Measurements from ENCODE around the gene SMARCAL1. TPM values are rescaled to one million over a fixed set of nuclear protein-coding genes. Genes with fewer than 3 reads are reported as not detected.

The SMARCAL1 gene
- total RNA-seq, 1 experiment from 2014 or later = 26.4 TPM

DNA sequence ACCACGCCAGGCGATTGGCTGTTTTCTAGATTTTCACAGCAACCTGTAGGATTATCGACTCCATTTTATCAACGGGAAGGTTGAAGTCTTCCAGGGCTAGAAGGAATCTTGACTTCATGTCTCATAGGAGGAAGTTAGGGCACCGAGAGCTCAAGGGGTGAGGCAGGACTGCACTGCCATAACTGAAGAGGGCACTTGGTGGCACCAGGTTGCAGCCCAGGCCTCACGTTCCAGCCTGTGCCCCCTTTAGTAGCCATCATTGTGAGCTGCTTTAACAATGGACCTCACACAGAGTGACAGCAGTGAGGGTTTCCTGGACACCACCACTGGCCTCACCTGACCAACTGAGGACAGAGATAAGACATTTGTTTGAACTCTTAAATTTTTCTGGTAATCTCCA is 63.5 kb downstream of the SMARCAL1 start:
- CTCF ChIA-PET = no interaction called here
- Histone ChIP-seq H3K36me3 (ENCODE audit: control insufficient read depth, insufficient read depth, low read length) (peaks cover 6% of the 10 kb centered on the region), H3K4me1 (ENCODE audit: control insufficient read depth, insufficient read depth, low read length) (no peaks in the 10 kb centered on the region), H3K27me3 (ENCODE audit: control insufficient read depth, insufficient read depth, low read length) (no peaks in the 10 kb centered on the region), H3K4me3 (ENCODE audit: low read depth in 2 of 2, low read length in 2 of 2) (no peak overlapping the region), H3K9me3 (ENCODE audit: control insufficient read depth, insufficient read depth, low read depth, low read length) (no peaks in the 10 kb centered on the region), H3K27ac (ENCODE audit: low read length) (no peak overlapping the region)
- no peak for TF ChIP-seq TCF7L2 (IDR thresholded peaks at IDR 0.05; ENCODE audit: low read depth, low read length)
- TF ChIP-seq, protein P1, sequence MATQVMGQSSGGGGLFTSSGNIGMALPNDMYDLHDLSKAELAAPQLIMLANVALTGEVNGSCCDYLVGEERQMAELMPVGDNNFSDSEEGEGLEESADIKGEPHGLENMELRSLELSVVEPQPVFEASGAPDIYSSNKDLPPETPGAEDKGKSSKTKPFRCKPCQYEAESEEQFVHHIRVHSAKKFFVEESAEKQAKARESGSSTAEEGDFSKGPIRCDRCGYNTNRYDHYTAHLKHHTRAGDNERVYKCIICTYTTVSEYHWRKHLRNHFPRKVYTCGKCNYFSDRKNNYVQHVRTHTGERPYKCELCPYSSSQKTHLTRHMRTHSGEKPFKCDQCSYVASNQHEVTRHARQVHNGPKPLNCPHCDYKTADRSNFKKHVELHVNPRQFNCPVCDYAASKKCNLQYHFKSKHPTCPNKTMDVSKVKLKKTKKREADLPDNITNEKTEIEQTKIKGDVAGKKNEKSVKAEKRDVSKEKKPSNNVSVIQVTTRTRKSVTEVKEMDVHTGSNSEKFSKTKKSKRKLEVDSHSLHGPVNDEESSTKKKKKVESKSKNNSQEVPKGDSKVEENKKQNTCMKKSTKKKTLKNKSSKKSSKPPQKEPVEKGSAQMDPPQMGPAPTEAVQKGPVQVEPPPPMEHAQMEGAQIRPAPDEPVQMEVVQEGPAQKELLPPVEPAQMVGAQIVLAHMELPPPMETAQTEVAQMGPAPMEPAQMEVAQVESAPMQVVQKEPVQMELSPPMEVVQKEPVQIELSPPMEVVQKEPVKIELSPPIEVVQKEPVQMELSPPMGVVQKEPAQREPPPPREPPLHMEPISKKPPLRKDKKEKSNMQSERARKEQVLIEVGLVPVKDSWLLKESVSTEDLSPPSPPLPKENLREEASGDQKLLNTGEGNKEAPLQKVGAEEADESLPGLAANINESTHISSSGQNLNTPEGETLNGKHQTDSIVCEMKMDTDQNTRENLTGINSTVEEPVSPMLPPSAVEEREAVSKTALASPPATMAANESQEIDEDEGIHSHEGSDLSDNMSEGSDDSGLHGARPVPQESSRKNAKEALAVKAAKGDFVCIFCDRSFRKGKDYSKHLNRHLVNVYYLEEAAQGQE (IDR thresholded peaks at IDR 0.05; ENCODE audit: insufficient read depth in 1 of 2, low read depth in 2 of 2, low read length in 1 of 2) = no peak
- TF ChIP-seq, protein P2, sequence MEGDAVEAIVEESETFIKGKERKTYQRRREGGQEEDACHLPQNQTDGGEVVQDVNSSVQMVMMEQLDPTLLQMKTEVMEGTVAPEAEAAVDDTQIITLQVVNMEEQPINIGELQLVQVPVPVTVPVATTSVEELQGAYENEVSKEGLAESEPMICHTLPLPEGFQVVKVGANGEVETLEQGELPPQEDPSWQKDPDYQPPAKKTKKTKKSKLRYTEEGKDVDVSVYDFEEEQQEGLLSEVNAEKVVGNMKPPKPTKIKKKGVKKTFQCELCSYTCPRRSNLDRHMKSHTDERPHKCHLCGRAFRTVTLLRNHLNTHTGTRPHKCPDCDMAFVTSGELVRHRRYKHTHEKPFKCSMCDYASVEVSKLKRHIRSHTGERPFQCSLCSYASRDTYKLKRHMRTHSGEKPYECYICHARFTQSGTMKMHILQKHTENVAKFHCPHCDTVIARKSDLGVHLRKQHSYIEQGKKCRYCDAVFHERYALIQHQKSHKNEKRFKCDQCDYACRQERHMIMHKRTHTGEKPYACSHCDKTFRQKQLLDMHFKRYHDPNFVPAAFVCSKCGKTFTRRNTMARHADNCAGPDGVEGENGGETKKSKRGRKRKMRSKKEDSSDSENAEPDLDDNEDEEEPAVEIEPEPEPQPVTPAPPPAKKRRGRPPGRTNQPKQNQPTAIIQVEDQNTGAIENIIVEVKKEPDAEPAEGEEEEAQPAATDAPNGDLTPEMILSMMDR (IDR thresholded peaks at IDR 0.05) = no peak
- no peak for TF ChIP-seq POLR2AphosphoS5 (IDR thresholded peaks at IDR 0.05; ENCODE audit: low read depth, low read length)
- no peak for TF ChIP-seq SIN3A (IDR thresholded peaks at IDR 0.05; ENCODE audit: borderline replicate concordance, insufficient read depth, low read depth, low read length)
- ATAC-seq (no peak), DNase-seq (ENCODE audit: low read depth, low spot score) (no peak)
- BruUV-seq (replicated peaks) = no TSS peak
- intact Hi-C loops (cut with micrococcal nuclease; ENCODE audit: unreplicated experiment) = no loop called here
- POLR2A ChIA-PET = no interaction called here
- in situ Hi-C loops (cut with HindIII; ENCODE audit: low pct_unique_long_range_greater_than_20kb, low sequenced_read_pairs) = no loop called here

- Histone ChIP-seq H3K36me3 (ENCODE audit: control insufficient read depth, insufficient read depth, low read length) (peaks cover 6% of the 10 kb centered on the region), H3K9me3 (ENCODE audit: control insufficient read depth, insufficient read depth, low read depth, low read length) (no peaks in the 10 kb centered on the region), H3K4me1 (ENCODE audit: control insufficient read depth, insufficient read depth, low read length) (no peaks in the 10 kb centered on the region), H3K27ac (ENCODE audit: low read length) (no peak overlapping the region), H3K27me3 (ENCODE audit: control insufficient read depth, insufficient read depth, low read length) (no peaks in the 10 kb centered on the region), H3K4me3 (ENCODE audit: low read depth in 2 of 2, low read length in 2 of 2) (no peak overlapping the region)
- ATAC-seq (no peak), DNase-seq (ENCODE audit: low read depth, low spot score) (no peak)
- TF ChIP-seq, protein P1 (IDR thresholded peaks at IDR 0.05; ENCODE audit: insufficient read depth in 1 of 2, low read depth in 2 of 2, low read length in 1 of 2) = no peak
- intact Hi-C loops (cut with micrococcal nuclease; ENCODE audit: unreplicated experiment) = no loop called here
- ChIA-PET CTCF (no interaction called here), POLR2A (no interaction called here)
- in situ Hi-C loops (cut with HindIII; ENCODE audit: low pct_unique_long_range_greater_than_20kb, low sequenced_read_pairs) = no loop called here
- BruUV-seq (replicated peaks) = no TSS peak
These were observed 65.2 kb downstream of the SMARCAL1 start for GRCh38 chr2:216477283-216478035.
